Hematopoietic multipotent progenitor cell treated with erythropoietin and hydrocortisone succinate and interleukin-3 and kit ligand, for 6 days (in vitro differentiated cells): ENCODE data around the gene SCYGR8.
"Not testable (repeated sequence)": the region's sequence is repeated elsewhere in the genome, so short reads cannot be mapped to it uniquely, and the experiment has no call there.

Source experiments
- DNase-seq: peaks from one replicate; pipeline ENCODE4 v3.0.0-alpha.2; 2015

The SCYGR8 gene

DNA sequence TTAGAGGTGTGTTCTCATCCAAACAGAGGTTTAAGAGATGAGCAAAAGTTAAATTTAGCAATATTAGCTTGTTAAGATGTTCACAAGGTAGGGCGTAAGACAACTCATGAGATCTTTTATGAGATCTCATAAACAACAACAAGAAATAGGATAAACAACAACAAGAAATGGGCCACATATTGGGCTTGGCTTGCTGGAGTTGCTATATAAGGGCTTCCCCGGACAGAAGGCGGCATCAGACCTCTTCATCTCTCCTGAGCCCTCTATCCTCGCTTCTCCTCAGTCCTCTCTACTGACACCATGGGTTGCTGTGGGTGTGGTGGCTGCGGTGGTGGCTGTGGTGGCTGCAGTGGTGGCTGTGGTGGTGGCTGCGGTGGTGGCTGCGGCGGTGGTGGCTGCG, at the start of gene SCYGR8:
TSS of gene SCYGR8 (plus strand) at position 301 of the 400 bp plus-strand sequence. CDS start at position 301, 0 bp downstream.
- no peak for DNase-seq

DNA sequence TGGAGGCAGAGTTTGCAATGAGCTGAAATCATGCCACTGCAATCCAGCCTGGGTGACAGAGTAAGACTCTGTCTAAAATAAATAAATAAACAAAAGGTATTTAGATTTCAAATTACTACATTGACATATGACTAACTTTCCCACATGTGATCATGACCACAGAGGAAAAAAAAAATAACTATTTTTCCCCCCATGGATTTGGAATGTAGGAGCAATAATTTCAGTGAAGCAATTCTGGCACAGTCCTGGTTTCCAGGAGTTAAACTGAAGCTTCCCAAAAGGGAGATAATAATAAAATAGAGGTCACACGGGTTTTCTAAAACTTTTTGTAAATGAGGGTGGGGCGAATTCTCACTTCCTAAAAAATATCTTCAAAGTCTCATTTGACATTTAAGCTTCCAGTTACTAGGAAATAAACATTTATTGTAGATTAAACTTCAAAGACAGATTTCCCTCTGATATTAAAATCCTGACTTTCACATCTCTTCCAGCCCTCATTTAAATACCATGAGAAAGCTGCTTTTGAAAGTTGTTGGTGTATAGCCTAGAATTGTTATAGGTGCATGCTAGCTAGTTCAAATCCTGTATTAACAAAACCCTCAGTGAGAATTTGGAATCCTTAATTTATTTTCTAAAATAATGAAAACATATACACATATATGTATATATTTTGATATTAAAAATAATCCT, 48.6 kb upstream of the SCYGR8 start:
- no peak for DNase-seq

GRCh38 chr2:227701556-227701955, 44.1 kb upstream of the SCYGR8 start:
- no peak for DNase-seq

DNA sequence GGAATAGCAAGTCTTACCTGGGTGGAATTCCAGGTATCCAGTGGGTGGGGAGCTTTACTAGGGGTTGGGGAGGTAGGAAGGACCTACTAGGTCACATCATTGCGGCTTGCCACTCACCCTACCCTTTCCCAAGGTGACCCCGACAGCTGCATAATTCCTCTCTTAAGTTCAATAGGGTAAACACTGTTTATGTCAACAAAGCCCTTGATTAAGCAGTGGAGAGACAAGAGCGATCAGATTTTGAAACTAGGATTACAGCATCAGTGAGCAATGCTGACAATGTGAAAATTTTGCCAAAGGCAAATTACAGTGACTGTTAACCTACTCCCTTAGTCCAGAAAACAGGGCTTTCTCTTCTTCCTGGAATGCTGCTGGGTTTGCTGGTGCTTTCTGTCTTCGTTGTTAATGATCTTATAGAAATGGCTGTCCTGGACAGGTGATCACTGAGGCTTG, 42.4 kb upstream of the SCYGR8 start:
- DNase-seq: no peak

DNA sequence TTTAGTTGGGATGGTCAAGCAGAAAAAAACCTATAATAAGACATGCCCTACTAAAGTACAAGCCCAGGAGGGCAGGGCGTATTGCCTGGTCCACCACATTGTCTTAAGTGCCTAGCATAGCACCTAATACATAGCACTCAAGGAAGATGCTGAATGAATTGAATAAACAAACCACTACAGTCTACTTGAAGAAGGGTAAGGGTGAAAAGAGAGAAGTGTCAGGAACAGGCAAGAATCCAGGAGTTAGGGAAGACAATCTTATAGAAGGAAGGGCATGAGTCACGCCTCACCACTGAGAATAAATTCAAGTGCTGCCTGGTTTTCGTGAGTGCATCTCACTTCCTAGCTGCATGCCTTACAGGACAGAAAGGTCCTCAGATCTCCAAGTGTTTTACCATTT, 41.7 kb upstream of the SCYGR8 start:
- DNase-seq: no peak

DNA sequence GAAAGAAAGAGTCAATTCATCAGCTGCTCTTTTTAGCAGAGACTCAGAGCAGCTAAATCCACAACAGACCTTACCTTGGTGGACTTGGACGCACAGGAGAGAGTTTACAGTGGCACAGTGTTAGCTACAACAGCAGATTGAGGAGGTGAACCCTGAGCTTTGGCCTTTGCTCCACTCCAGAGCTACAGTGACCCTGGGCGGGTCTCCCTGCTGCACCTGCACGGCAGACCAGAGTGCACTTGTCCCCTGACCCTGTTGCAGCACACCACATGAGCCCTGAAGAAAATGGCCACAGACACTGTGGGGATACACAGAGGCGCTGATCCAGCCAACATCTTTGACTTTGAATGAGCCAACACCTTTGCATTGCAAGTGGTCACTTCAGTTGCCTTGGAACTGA, 38.8 kb upstream of the SCYGR8 start:
- no peak for DNase-seq

GRCh38 chr2:227707390-227707789, 38.3 kb upstream of the SCYGR8 start:
- no peak for DNase-seq

GRCh38 chr2:227710986-227711385, 34.7 kb upstream of the SCYGR8 start:
- no peak for DNase-seq

DNA sequence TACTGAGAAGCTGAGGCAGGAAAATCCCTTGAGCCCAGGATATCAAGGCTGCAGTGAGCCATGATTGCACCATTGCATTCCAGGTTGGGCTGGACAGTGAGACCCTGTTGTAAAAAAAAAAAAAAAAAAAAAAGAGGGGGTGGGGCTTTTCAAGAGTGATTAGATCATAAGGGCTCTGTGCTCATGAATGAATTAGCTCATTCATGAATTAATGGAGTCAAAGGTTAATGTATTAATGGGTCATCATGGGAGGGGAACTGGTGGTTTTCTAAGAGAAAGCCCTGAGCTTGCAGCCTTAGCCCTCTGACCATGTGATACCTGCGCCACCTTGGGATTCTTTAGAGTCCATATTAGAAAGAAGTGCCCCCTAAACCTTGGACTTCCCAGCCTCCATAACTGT, 32.4 kb upstream of the SCYGR8 start:
- DNase-seq: no peak

DNA sequence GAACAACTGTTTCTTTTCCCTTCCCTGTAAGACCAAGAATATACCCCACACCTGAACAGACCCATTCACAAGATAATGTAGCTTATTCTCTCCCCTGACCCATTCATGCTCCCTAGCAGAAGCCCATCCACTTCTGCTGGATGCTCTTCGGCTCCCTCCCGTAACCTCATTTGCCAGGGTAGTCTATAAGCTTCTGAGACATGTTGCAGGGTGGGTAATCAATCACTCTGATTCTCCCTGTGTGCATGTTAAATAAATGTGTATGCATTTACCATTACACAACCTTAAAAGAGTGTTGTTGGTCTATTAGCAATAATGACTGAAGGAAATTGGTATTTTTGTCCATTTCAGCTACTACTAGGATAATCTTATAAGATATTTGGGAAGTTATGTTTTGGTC, 29.2 kb upstream of the SCYGR8 start:
- no peak for DNase-seq

DNA sequence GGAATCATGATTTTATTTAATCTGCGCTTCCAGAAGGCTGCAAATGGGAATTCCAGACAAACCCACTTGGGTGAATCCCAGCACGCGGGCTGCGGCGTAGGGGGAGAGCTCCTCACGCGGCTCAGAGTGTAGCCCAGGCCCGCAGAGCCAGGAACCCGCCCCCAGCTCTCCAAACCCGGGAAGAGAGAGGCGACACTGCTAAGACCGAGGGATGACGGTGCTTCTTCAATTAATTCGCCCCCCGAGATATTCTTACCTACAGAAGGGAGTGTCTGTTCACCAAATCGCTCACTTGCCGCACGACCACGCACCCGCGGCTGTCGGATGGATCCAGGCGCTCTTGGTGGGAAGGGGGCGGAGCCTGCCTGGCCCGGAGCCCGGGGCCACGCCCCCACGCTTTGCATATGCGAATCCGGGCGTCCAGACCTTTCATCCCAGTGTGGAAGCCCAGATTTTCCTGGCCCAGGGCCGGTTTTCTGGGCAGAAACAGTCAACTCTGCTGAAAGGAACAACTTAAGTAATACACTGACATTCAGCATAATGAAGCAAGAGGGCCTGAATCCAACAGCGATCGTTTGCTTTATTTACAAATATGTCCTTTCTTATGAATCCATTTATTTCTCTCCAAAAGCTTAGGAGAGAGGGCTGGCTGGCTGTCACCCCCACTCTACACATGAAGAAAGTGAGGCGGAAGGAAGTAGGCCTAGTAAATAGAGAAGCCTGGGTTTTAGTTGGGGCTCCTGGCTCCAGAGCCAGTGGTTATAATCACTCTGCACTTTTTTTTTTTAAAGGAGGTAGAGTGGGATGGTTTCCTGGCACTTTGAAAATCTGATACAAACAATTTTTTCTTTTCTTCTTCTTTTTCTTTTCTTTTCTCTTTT, 27.8 kb upstream of the SCYGR8 start, which contains the start of gene SLC19A3:
TSS of gene SLC19A3 (minus strand) at position 342 of the 881 bp plus-strand sequence. CDS start 15,710 bp downstream, outside the sequence.
- no peak for DNase-seq

GRCh38 chr2:227719641-227720040, 26.1 kb upstream of the SCYGR8 start:
- no peak for DNase-seq

- DNase-seq: no peak
Observed at GRCh38 chr2:227720680-227721079, 25.0 kb upstream of the SCYGR8 start.

DNA sequence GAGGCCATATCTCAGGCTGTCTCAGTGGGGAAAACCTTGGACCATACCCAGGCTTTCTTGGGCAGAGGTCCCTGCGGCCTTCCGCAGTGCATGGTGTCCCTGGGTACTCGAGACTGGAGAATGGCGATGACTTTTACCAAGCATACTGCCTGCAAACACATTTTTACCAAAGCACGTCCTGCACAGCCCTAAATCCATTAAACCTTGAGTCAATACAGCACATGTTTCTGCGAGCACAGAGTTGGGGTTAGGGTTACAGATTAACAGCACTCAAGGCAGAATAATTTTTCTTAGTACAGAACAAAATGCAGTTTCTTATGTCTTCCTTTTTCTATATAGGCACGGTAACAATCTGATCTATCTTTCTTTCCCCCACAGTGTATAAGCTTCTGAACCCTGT, 22.9 kb upstream of the SCYGR8 start:
- not testable (repeated sequence) for DNase-seq

GRCh38 chr2:227724394-227725039, 21.2 kb upstream of the SCYGR8 start, which contains the start of gene SCYGR6:
TSS of gene SCYGR6 (minus strand) at chr2:227724757. CDS start at chr2:227724757, 0 bp downstream.
- no peak for DNase-seq

GRCh38 chr2:227728035-227728434, 17.7 kb upstream of the SCYGR8 start, which contains the start of gene SCYGR7:
TSS of gene SCYGR7 (plus strand) at chr2:227728335. CDS start at chr2:227728335, 0 bp downstream.
- DNase-seq: no peak

DNA sequence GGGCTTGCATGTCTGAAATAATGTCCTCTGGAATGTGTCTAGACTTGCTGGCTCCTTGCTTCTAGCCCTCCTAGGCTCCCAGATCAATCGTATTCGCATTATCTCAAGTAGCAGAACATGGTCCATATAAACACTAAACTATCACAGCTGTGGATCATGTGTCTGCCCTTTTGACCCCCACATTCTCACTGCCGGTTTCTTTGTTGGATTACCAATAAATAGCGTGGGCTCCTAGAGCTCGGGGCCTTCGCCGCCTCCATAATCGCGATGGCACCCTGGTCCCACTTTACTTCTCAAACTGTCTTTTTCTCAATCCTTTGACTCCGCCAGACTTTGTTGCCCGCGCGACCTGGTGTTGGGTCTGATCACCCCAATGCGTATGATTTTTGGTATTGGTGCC, 6.3 kb upstream of the SCYGR8 start:
- no peak for DNase-seq

DNA sequence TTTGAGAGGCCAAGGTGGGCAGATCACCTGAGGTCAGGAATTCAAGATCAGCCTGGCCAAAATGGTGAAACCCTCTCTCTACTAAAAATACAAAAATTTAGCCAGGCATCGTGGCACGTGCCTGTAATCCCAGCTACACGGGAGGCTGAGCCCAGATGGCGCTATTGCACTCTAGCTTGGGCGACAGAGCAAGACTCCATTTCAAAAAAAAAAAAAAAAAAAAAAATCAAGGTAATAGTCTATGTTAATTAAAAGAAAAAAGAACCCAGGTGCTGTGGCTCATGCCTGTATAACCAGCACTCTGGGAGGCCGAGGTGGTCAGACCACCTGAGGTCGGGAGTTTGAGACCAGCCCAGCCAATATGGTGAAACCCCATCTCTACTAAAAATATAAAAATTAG, 5.0 kb upstream of the SCYGR8 start:
- peak; percentile 7 for DNase-seq

DNA sequence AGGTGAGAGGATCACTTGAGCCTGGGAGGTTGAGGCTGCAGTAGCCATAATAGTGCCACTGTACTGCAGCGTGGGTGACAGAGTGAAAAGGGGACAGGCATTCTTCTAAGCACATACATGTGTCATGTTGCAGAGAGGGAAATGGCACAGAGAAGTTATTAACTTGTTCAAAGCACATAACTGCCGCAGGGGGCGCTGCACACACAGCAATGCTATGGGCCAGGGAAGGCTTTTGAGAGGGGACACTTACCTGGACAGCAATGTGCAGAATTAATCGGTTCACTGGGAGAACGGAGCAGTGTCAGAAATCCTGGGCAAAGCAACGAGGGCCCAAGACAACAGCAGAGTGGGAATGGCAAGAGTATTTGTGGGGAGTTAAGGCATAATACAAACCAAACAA, 2.4 kb downstream of the SCYGR8 start:
- no peak for DNase-seq

GRCh38 chr2:227756261-227756660, 10.6 kb downstream of the SCYGR8 start:
- not testable (repeated sequence) for DNase-seq

- no peak for DNase-seq
Observed at GRCh38 chr2:227759411-227760118, 13.9 kb downstream of the SCYGR8 start.

DNA sequence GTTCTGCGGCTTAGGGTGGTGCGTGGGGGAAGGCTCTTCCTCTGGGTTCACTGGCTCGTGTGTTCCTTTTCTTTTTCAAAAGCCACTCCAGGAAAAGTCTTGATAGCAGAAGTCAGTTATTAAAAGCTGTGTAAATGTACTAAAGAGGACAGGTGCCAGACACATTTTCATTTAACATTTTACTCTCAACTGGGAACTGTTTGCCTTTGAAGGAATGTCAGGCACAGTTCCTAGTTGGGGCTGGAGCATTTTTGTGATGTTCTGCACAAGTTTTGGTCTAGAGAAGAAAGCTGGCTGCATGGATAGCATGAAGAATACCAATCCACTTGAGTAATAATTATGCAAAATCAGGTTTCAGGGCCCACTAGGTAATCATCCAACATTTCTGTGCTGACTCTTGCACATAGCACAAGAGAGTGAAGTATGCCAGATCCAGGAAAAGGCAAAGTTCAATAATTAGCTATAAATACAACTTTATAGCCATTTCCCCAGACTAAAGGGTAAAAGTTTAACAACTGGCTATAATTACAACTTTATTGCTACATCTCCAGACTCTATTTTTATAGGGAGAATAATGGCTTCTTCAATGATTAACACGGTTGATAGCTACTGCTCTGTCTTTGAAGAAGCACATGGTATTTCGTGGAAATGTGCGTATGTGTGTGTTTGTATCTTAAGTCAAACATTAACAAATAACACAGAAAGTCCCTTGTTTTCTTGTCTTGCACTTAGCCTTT, 16.2 kb downstream of the SCYGR8 start:
- DNase-seq: no peak
